Stimulated activated CD8-positive, alpha-beta memory T cell treated with anti-CD3 and anti-CD28 coated beads, Interleukin-12 subunit alpha, Interleukin-12 subunit beta, amount 100 ng/mL, for 4 hours (primary cell): ENCODE data around the gene FRMPD3.

ENCODE experiments used
- DNase-seq: peaks from one replicate; pipeline ENCODE4 v3.0.0-alpha.2; 2020; ENCODE audit warnings: low read depth

The FRMPD3 gene

DNA sequence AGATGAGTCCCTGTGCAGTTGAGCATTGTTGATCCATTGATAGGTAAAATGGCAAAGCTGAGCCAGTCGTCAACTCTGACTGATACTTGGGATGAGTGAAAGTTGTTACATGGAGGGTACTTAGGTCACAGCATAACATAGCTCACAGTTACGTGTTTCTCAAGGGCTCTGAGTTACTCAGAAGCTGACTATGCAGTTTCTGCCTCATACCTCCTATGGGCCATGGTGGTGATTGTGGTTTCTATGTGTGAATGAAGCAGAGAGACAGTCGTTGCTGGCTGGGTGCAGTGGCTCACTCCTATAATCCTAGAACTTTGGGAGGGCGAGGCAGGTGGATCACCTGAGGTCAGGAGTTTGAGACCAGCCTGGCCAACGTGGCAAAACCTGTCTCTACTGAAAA, 30.8 kb downstream of the FRMPD3 start:
- DNase-seq: no peak

DNA sequence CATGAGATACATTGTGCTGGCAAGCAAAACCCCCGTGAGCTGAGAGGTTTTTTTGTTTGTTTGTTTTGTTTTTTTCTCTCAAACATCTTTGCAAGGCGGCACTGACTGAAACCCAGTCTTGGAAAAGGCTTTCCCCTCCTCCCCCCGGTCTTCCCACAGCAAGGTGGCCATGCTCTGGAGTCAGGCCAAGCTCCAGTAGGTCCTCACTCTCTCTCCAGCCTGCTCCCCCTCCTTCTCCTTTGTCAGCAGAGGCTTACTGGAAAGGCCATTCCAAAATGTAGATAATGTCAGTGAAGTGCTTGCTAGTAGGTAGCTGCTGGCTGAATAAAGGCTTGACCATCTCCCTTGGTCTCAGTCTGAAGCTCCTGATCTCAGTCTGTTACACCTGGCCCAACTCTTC, 32.6 kb downstream of the FRMPD3 start:
- DNase-seq: no peak

DNA sequence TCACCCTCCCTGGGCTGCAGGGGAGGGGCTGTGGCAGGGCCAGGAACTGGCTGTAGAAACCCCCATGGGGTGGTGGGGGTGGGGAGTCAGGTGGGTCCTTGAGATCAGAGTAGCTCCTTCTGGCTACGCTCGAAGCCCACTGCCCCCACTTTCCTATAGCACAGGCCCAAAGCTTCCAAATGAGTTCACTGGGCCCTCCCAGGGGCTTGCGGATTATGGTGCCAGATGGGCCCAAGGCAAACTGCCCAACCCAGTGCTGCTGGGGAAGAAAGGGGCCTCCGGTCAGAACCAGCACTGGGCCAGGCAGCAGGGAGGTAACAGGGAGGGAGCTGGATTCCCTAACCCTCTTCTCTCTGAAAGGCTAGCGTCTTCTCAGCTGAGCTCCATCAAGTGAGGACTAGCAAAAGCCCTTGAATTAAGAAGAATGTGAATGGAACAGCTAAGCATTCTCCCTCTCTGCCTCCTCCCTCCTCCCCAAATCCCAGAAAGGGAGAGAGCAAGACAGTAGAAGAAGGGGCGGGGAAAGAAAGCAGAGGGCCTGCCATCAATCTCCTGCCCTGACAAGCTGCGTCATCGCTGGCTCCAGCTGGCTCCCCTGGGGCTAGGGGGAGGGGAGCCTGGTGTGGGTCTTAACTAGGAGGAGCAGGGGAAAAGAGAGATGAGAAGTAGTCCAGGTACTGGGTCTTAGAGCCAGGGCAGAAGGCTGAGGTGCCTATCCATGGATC, 34.7 kb downstream of the FRMPD3 start:
- DNase-seq: no peak

DNA sequence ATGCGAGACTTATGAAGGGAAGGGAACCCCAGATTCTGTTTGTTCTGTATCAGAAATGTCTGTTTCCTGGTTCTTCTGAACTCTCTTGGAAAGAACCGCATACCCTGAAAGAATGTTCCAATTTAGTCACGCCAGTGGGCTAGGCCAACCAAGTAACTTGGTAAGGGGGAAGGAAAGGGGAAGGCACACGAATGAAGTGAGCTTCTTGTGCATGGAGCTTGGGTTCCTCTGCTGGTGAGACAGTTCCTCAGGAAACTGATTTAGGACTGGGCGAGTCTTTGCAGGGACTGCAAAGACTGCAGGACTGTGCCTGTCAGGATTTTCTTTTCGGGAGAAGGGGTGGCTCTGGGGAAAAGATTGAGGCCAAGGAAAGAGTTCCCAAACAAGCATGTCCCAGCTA, 35.6 kb downstream of the FRMPD3 start:
- no peak for DNase-seq

DNA sequence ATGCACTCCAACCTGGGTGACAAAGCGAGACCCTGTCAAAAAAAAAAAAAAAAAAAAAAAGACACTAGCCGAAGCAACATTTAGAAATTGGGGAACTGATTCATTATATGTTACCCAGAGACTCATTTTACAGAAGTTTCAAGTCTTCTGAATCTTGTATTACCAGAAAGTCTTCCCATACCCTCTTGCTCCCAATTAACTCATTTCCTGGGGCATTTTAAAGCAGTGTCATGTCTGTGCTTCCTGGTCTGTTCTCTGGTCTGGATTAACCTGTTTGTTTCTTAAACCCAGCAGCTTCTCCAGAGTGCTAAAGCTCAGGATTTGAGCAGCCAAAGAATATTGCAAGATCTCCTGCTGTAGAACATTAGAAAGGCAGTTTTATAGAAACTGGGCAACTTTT, 43.7 kb downstream of the FRMPD3 start:
- no peak for DNase-seq

DNA sequence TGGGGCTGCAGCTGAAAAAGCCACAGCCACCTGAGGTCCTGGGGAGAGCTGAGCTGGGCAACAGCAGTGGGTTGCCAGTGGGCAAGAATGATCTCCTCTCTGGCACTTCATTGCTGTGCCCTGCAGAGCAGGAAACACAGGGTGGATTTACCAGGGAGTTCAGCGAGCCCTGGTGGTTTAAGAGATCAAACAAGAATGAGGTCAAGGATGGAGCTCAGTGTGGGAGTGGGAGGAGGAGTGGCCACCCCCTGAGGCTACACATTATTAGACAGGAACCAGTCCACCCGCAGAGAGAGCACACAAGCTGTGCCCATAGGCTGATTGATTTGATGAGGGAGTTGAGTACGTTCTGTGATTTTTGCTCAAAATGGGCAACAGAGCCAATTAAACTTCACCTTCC, 47.3 kb downstream of the FRMPD3 start:
- DNase-seq: no peak
